Panc1 (cell line): Measurements from ENCODE around the gene MIR17HG.

Source experiments
- CTCF ChIP-seq: fragments of 450-650 bp; IDR thresholded peaks from 2 replicates; pipeline ENCODE4 v1.5.1; 2017; ENCODE audit warnings: mild to moderate bottlenecking
- POLR2AphosphoS5 ChIP-seq: IDR thresholded peaks from 2 replicates; pipeline ENCODE4 v1.6.1; 2012; ENCODE audit warnings: mild to moderate bottlenecking, low read depth, low read length, moderate library complexity

GRCh38 chr13:91348906-91349435 lies 1.5 kb downstream of the MIR17HG start:
- TF ChIP-seq CTCF (peak; percentile 92), POLR2AphosphoS5 (peak; percentile 42; the same call in 1 of the 2 replicates)
